HUES6 (cell line): Measurements from ENCODE around the gene BAIAP2.

Source experiments
- H3K27ac ChIP-seq: 2 replicates; pipeline ENCODE4 v1.7.0; 2013; ENCODE audit warnings: low read depth, mild to moderate bottlenecking, low read length, inconsistent platforms
- H3K27me3 ChIP-seq: 2 replicates; pipeline ENCODE4 v1.6.1; 2013; ENCODE audit warnings: low read length; ENCODE audit not compliant: control insufficient read depth, insufficient read depth
- H3K36me3 ChIP-seq: 2 replicates; pipeline ENCODE4 v1.6.1; 2013; ENCODE audit warnings: low read length; ENCODE audit not compliant: control insufficient read depth, insufficient read depth
- H3K4me1 ChIP-seq: 2 replicates; pipeline ENCODE4 v1.6.1; 2013; ENCODE audit warnings: low read length; ENCODE audit not compliant: control insufficient read depth, insufficient read depth
- H3K4me3 ChIP-seq: 2 replicates; pipeline ENCODE4 v1.5.1; 2013; ENCODE audit warnings: low read depth, low read length
- H3K9ac ChIP-seq: one replicate; pipeline ENCODE4 v1.6.1; 2013; ENCODE audit warnings: mild to moderate bottlenecking, low read length
- H3K9me3 ChIP-seq: 2 replicates; pipeline ENCODE4 v1.6.1; 2013; ENCODE audit warnings: low read depth, low read length; ENCODE audit not compliant: control insufficient read depth, insufficient read depth

BAIAP2 gene

DNA sequence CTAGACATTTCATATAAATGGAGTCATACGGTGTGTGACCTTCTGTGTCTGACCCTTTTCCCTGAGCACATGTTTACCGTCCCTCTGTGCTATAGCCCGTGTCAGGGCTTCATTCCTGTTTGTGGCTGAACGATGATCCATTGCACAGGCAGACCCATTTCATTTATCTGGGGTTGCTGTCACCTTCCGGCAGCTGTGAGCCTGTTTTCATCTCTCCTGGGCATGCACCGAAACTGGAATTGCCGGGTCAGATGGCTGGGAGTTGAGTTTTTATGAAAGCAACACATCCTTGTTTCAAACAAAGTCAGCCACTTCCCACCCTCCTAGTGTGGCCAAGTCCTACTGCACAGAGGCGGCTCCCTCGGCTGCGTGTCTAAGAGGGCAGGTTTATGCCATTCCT lies 25.5 kb downstream of the BAIAP2 start:
- H3K4me1 ChIP-seq = peaks cover 20% of the 10 kb centered on the region; the same call in 1 of the 2 replicates
- no peak overlapping the region for H3K9ac ChIP-seq
- no peaks in the 10 kb centered on the region for H3K36me3 ChIP-seq
- H3K27ac ChIP-seq = no peak overlapping the region
- no peaks in the 10 kb centered on the region for H3K27me3 ChIP-seq
- no peak overlapping the region for H3K4me3 ChIP-seq
- H3K9me3 ChIP-seq = no peaks in the 10 kb centered on the region

DNA sequence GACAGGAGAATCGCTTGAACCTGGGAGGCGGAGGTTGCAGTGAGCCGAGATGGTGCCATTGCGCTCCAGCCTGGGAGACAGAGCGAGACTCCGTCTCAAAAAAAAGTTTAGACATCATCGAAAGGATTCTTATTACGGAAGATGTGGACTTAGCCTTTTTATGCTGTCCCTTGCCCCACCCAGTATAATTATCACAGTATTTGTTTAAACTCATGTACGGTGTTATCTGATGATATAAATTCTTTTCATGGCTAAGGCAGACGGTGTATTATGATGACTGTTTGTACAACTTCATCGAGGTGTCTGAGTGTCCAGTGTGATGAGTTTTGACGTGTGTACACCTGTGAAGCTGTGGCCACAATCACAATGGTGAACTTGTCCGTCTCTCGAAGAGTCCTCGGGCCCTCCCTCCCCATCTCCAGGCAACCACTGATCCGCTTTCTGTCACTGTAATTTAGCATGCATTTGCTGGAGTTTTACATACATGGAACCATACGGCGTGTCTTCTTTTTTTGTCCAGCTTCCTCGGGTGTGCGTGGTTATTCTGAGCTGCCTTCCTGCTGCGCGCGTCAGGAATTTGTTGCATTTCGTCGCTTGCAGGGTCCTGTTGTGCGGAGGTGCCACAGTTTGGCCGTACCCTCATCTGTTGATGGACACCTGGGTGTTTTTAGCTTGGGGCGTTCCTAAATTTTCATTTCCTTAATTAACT lies 26.2 kb downstream of the BAIAP2 start:
- Histone ChIP-seq H3K9me3 (no peaks in the 10 kb centered on the region), H3K27me3 (no peaks in the 10 kb centered on the region), H3K4me1 (peaks cover 20% of the 10 kb centered on the region; the same call in 1 of the 2 replicates), H3K9ac (no peak overlapping the region), H3K36me3 (no peaks in the 10 kb centered on the region), H3K27ac (no peak overlapping the region), H3K4me3 (no peak overlapping the region)

DNA sequence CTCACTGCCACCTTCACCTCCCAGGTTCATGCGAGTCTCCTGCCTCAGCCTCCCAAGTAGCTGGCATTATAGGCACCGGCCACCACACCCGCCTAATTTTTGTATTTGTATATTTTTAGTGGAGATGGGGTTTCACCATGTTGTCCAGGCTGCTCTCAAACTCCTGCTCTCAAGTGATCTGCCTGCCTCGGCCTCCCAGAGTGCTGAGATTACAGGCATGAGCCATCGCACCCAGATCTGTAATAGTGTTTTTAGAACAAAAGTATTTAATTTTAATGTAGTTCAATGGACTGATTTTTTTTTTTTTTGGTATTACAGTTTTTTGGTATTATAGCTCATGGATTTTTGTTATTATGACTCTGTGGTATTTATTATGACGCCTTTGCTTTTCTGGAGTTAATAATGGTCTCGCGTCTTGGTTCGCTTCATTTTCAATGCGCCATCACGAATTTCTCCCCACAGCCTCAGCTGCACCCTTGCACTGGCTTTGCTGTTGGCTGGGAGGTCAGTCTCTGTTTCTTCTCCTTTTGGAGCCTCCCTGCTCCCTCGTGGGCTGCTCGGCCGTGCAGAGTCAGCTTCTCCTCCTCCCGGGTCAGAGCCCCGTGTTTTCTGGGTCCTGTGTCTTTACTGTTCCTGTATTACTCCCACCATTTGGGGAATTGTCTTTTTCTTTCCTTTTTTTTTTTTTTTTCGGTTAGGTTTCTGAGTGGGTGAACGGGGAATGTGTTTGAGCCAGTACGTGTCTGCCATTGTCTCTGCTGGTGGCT lies 27.2 kb downstream of the BAIAP2 start:
- Histone ChIP-seq H3K27ac (no peak overlapping the region), H3K9me3 (no peaks in the 10 kb centered on the region), H3K9ac (no peak overlapping the region), H3K27me3 (no peaks in the 10 kb centered on the region), H3K4me1 (peaks cover 19% of the 10 kb centered on the region; the same call in 1 of the 2 replicates), H3K4me3 (no peak overlapping the region), H3K36me3 (no peaks in the 10 kb centered on the region)

DNA sequence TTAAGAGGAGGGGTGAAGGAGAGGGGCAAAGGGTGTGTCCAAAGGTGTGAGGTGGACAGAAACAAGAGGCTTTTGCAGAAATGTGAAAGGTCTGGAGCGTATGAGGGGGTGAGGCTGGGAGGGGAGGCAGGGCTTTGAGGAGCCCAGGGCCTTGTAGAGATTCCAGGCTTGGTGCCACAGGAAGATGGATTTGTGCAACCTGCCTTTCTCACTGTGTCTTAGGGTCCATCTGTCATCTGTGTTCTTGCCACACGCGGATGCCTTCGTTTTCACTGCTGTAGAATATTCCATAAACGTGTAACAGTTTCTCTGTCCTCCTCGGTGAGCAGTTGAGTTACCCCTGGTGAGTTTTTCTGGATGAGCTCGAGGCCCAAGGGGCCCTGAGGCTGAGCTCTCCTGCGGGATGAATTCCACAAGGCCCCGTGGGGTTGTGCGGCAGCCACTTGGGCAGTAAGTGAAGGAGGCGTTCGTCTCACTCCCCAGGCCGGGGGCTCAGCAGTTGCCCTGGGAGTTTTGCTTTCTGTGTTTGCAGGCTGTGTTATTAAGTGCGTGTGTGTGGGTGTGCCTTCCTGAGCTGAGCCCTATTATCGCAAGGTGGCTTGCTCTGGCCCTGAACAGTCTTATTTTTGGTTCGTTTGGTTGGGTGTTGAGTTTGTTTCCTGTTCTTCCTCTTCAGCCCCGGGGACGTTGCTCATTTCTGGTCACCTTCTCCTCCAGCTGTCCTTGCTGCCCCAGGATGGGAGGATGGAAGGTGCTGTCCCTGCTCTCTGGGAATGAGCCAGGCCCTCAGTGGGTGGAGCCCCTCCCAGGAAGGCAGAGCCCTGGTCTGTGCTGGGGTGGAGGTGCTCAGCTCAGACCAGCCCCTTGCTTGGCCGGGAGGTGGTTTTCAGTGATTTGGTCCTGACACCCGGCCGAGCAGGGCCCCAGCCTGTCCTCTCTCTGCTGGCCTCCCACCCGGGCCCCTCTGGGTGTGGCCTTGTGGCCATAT lies 28.4 kb downstream of the BAIAP2 start:
- H3K4me3 ChIP-seq = no peak overlapping the region
- H3K9me3 ChIP-seq = no peaks in the 10 kb centered on the region
- H3K9ac ChIP-seq = no peak overlapping the region
- H3K27me3 ChIP-seq = no peaks in the 10 kb centered on the region
- no peaks in the 10 kb centered on the region for H3K36me3 ChIP-seq
- H3K27ac ChIP-seq = no peak overlapping the region
- H3K4me1 ChIP-seq = peaks cover 14% of the 10 kb centered on the region; the same call in 1 of the 2 replicates

DNA sequence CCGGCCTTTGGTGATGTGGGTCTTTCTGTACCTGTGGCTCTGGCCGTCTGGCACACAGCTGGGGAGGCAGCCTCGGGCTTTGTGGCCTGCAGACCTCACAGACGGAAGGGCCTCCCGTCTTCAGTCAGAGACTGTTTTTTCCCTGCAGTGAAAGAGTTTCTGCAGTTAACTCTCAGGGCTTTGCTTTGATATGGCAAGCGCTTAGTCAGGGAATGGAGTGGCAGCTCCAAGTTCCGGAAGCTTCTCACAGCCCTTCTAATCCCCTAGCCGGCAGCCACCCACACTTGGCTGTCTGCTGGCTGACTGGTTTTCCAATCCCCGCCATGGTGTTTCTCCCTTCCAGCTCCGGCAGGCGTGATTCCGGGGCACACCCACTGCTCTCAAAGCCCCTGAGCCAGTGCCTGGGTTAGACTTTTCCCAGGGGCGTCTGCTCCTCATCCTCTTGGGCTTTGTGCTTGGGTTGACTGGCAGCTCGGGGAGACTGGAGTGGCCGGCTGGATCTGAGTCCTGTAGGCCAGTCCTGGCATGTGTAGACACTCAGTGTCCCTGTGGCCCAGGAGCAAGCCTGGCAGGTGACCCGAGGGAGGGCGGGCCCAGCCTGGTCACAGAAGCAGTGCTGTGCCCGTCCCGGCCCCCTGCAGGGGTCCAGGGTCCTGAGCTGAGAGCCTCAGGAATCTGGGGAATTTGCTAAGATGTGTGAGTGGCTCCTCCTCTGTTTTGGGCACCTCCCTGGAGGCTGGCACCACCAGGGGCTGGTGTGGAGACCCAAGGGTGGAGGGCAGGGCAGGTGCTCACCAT lies 29.9 kb downstream of the BAIAP2 start:
- H3K4me3 ChIP-seq = no peak overlapping the region
- H3K27ac ChIP-seq = 0 out of 2 replicates have a peak overlapping the region, but pooled peaks have one; percentile 9
- H3K9me3 ChIP-seq = no peaks in the 10 kb centered on the region
- peaks cover 14% of the 10 kb centered on the region; the same call in 1 of the 2 replicates for H3K4me1 ChIP-seq
- H3K36me3 ChIP-seq = no peaks in the 10 kb centered on the region
- peak overlapping the region; percentile 2 for H3K9ac ChIP-seq
- H3K27me3 ChIP-seq = no peaks in the 10 kb centered on the region

DNA sequence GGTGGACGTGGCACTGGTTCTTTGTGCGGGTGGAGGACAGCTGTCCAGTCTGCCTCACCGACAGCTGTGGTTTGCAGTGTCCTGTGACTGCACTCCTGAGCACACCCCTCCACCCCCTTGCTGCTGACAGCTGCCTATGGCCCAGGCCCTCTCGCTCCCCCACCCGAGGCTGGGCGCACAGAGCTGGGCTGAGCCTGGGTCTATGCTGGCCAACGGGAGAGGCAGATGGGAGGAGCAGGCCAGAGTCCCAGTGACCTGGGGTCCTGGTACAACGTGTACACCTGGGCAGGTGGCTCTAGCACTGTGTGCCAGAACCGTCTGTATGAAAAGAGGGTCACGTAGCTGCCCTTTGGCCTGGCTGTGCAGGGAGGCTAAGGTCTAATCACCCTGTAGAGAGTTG lies 30.5 kb downstream of the BAIAP2 start:
- Histone ChIP-seq H3K27me3 (no peaks in the 10 kb centered on the region), H3K4me3 (no peak overlapping the region), H3K4me1 (peaks cover 14% of the 10 kb centered on the region; the same call in 1 of the 2 replicates), H3K36me3 (no peaks in the 10 kb centered on the region), H3K27ac (no peak overlapping the region), H3K9me3 (no peaks in the 10 kb centered on the region), H3K9ac (no peak overlapping the region)

DNA sequence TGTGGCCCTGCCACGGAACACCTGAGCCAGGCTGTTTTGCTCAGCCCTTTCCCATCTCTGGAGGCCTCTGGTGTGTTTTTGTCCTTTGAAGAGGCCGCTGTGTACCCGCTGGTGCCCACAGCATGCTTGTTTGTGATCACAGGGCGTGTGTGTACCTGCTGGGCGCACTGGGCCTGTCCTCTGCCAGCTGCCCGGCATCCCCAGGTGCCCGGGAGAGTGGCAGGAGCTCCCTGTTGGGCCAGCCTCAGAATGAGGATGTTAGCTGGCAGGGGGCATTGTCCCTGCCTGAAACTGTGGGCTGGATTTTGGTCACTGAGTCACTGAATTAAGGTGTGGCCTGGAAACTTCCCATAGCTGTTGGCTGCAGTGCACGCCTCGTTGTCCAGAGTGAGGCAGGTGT lies 31.1 kb downstream of the BAIAP2 start:
- Histone ChIP-seq H3K4me3 (no peak overlapping the region), H3K27me3 (no peaks in the 10 kb centered on the region), H3K36me3 (no peaks in the 10 kb centered on the region), H3K9ac (no peak overlapping the region), H3K27ac (no peak overlapping the region), H3K4me1 (peaks cover 14% of the 10 kb centered on the region; the same call in 1 of the 2 replicates), H3K9me3 (no peaks in the 10 kb centered on the region)

DNA sequence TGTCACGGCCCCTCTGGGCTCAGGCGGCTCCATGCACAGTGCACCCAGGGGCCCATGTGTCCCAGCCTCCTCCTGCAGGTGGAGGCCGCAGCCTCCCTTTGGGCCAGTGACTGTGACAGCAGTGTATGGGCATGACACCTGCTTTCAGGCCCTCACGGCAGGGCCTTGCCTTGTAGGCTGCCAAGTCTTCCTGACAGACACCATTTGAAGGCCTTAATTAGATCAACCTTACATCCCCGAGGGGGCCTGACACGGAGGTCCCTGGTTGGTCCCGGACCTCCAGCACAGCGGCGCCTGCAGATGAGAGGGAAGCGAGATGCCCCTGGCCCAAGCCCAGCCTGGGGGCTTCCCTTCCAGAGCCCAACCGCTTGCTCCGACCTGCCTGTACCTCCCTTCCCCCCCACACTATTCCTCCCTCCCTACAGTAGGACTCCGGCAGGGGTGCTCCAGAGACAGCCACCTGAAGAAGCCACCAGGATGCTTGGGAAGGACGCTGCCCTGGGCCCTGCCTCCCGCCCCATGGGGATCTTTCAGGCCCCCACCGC lies 31.9 kb downstream of the BAIAP2 start:
- Histone ChIP-seq H3K9ac (no peak overlapping the region), H3K9me3 (no peaks in the 10 kb centered on the region), H3K36me3 (0 out of 2 replicates have a peak, but pooled peaks cover 2% of the 10 kb centered on the region), H3K4me1 (peaks cover 14% of the 10 kb centered on the region; the same call in 1 of the 2 replicates), H3K27ac (no peak overlapping the region), H3K27me3 (no peaks in the 10 kb centered on the region), H3K4me3 (no peak overlapping the region)

DNA sequence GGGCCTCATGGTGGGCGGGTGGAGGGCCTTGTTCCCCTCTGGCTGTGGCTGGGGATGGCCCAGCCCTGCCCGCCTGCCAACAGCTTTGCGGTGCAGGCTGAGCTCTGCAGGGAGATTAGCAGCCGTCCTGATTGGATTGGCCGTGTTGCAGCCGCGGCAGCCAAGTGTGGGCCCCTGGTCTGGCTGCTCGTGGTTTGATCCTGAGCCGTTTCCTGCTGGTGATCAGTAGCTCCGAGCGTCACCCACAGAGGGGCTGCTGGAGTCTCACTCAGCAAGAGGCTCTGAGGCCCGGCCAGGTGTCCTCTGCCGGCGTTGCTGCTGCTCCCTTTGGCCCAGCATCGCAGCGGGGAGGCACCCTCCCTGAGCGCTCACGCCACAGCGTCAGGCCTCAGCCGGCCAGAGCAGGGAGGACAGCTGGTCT lies 32.5 kb downstream of the BAIAP2 start:
- Histone ChIP-seq H3K4me1 (peaks cover 18% of the 10 kb centered on the region; the same call in 1 of the 2 replicates), H3K9me3 (no peaks in the 10 kb centered on the region), H3K4me3 (no peak overlapping the region), H3K9ac (no peak overlapping the region), H3K27me3 (no peaks in the 10 kb centered on the region), H3K36me3 (0 out of 2 replicates have a peak, but pooled peaks cover 2% of the 10 kb centered on the region), H3K27ac (no peak overlapping the region)
